GM21381 (cell line): ENCODE results near the gene EMD.

Source experiments
- ATAC-seq: cut with Tn5 transposase; IDR thresholded peaks from one replicate; pipeline ENCODE4 v1.9.1; 2021; ENCODE audit warnings: mild to moderate bottlenecking, moderate library complexity; ENCODE audit not compliant: unreplicated experiment

The EMD gene

GRCh38 chrX:154355094-154355775, 23.9 kb upstream of the EMD start:
- no peak for ATAC-seq

GRCh38 chrX:154355776-154356140, 23.3 kb upstream of the EMD start:
- ATAC-seq: no peak

DNA sequence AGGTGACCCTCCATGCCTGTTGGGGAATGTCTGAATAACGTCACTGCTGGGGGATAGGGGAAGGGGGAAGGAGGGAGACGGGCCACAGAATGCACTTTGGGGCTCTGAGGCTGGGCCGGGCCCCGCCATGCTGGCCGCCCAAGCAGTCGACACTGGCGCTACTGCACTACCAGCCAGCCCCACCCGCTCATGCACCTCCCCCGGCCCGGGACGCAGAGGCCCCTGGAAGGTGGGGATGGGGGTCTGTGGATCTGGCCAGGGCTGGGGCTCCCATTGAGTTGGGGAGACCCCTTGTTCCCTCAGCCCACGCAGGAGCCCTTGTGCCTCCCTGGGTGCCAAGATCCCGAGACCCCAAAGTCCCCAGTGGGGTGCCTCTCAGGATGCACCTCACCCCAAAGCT, 22.5 kb upstream of the EMD start:
- ATAC-seq: no peak

- ATAC-seq: no peak
Measured at GRCh38 chrX:154357205-154357604, 21.9 kb upstream of the EMD start.

DNA sequence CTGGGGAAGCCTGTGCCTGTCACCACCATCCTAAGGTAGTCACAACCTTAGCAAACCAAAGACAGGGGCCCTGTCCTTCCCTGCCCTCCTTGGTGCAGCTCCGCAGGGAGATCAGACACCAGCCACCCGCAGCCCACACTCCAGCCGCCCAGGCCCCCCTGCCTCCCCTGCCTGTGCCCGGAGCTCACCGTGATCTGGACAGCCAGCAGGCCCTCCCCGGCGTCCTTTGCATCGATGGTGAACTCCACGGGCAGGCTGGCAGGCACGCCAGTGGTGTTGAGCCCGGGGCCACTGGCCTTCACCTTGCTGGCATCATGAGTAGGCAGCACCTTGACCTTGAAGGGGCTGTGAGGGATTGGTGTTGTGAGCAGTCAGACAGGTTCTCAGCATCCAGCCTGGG, 21.1 kb upstream of the EMD start:
- no peak for ATAC-seq

GRCh38 chrX:154358829-154359228, 20.3 kb upstream of the EMD start:
- no peak for ATAC-seq

- no peak for ATAC-seq
Measured at GRCh38 chrX:154359362-154360154, 19.5 kb upstream of the EMD start.

GRCh38 chrX:154360155-154360713, 18.9 kb upstream of the EMD start:
- no peak for ATAC-seq

DNA sequence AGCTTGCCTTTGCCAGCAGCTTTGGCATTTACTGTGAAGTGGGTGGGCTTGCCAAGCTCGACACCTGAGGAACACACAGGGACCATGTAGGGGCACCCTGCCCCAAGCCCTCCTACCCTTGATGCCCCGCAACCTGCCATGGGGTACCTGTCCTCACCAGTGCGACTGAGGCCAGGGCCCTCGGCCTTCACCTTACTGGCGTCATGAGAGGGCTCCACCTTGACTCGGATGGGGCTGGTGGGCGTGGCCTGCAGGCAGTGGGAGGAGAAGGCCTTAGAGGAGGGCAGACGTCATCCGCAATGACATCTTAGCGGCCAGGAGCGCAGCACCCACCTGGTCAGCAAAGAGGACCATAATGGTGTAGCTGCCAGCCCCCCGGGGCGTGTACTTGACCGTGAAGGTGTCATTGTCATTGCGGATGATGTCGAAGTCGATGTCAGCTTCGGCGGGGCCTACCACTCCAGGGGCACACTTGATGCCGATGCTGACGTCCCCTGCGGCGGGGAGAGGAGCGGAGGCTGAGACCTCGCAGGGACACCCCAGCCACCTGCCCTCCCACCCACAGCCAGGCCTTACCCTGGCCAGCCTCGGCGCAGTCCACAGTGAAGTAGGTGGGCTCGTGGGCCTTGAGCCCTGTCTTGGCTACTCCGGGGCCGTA, 16.9 kb upstream of the EMD start:
- no peak for ATAC-seq

GRCh38 chrX:154363706-154364439, 15.2 kb upstream of the EMD start:
- ATAC-seq: no peak

DNA sequence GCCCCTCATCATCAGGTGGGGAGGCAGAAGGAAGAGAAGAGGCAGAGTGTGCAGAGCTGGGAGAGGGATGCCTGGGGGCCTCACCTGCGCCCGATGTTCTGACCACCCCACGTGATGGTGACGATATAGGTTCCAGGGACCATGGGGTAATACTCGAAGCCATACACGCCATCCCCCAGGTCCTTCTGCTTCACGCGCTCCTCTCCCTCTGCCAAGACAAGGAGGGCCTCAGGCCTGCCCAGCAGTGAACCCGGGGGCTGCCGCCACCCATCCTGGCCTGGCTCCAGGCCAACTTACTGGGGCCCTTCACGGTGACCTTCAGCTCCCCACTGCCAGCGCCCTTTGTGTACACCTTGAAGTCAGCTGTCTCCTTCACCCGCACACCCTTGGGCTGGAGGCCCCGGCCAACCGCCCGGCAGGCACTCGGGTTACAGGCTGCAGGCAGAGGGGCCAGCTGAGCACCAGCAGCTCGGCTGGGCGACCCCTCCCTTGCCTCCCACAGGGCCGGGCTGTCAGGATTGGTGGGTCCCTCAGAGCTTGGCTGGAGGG, 14.0 kb upstream of the EMD start:
- ATAC-seq: no peak

DNA sequence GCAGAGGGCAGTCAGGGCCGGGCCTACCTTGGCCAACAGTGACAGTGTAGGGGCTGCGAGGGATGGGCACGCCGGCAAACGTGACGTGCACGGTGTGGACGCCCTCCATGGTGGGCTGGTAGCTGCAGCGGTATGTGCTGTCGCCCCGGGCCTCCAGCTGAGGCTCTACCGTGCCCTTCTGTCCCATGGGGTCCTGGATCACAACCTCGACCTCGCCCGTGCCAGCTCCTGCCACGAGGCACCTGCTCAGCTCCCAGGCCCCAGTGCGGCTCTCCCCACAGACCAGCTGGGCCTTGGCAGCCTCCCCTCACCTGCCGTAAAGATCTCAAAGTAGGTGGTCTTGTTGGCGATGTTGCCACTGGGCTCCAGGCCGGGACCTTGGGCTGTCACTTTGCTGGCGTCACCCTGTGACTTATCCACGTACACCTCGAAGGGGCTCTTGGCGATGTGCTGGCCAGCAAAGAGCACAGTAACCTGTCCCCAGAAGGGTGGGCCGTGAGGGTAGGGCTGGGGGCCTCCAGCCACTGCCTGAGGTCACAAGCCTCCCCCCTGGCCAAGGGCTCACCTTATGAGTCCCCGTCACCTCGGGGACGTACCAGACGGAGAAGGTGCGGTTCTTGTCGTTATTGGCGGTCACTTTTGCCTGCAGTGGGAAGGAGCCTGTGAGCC, 13.0 kb upstream of the EMD start:
- no peak for ATAC-seq

DNA sequence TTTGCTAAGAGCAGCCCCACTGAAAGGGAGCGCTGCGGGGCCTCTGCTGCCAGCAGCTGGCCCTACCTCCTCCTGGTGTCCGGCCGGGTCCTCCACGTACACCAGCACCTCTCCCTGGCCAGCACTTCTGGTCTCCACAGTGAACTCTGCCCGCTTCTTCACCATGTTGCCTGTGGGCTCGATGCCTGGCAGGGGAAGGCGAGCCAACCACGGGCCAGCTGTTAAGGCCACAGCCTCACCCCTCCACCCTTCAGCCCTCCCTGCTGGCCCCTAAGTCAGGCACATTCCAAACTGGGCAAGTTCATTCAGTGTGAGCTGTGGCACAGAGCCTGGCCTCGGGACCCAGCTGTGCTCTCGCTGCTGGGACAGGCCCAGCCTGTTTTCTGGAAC, 12.4 kb upstream of the EMD start:
- ATAC-seq: no peak

- ATAC-seq: no peak
Measured at GRCh38 chrX:154367474-154368308, 11.4 kb upstream of the EMD start.

- peak; percentile 30 for ATAC-seq
Measured at GRCh38 chrX:154368630-154369448, 10.3 kb upstream of the EMD start.

- no peak for ATAC-seq
Measured at GRCh38 chrX:154369449-154370299, 9.4 kb upstream of the EMD start.

DNA sequence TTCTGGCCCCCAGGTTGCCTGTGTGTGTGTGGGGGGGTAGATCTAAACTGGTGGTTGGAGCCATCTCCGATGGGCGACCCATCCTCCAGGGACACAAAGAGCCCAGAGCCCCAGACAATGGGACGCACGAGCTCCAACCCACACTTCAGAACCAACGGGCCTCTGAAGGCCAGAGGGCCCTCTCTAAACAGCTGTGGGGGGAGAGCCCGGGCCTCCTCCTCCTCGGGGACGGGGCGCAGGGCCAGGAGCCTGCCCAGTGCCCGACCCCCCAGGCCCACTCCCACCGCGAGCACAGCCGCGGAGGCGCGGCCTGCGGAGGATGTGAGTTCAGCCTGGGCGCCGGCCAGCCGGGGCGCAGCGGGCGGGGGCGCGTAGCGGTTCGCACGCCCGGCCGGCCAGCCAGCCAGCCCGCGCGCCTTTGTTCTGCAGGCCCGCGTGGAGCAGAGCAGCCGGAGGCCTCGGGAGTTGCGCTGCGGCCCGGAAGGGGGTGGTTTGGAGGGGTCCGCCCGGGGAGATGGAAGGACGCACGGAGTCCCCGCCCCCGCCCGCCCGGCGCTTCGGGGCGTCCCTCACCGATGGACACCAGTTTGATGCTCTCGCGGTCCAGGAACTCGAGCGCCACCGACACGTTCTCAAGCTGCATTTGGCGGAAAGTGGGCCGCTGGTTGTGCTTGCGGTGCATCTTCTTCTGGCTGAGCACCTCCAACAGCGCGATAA, 8.6 kb upstream of the EMD start:
- no peak for ATAC-seq
